CD4-positive, alpha-beta T cell treated with Interleukin-1 beta for 1 hour (primary cell): ENCODE data around the gene RPS6KB2.
"Not testable (repeated sequence)": the region's sequence is repeated elsewhere in the genome, so short reads cannot be mapped to it uniquely, and the experiment has no call there.

ENCODE experiments used
- DNase-seq, 2 donors: peaks; one replicate each; pipeline ENCODE4 v3.0.0-alpha.2; 2020 to 2022

RPS6KB2 gene

GRCh38 chr11:67468759-67469507 lies 40.6 kb downstream of the RPS6KB2 start, which contains the start of gene TMEM134:
TMEM134 (minus strand) TSS chr11:67469251; CDS start chr11:67469192, 59 bp downstream.
- DNase-seq: peak; percentile 93 to 94

GRCh38 chr11:67469508-67469811 lies 41.2 kb downstream of the RPS6KB2 start:
- no peak for DNase-seq

- no peak for DNase-seq
Observed at GRCh38 chr11:67470337-67471002, 42.2 kb downstream of the RPS6KB2 start.

- no peak for DNase-seq
Observed at GRCh38 chr11:67472882-67473281, 44.6 kb downstream of the RPS6KB2 start.

GRCh38 chr11:67476692-67477091 lies 48.4 kb downstream of the RPS6KB2 start:
- not testable (repeated sequence) for DNase-seq

- DNase-seq: not testable (repeated sequence)
Observed at GRCh38 chr11:67477344-67478050, 49.2 kb downstream of the RPS6KB2 start.

GRCh38 chr11:67482275-67482826 lies 54.1 kb downstream of the RPS6KB2 start:
- no peak for DNase-seq

GRCh38 chr11:67482827-67483798 lies 54.8 kb downstream of the RPS6KB2 start, which contains the start of gene AIP:
AIP (plus strand) TSS chr11:67483026; CDS start chr11:67483159, 133 bp downstream.
- DNase-seq: peak; percentile 97 to 98

GRCh38 chr11:67483831-67484665 lies 55.8 kb downstream of the RPS6KB2 start:
- peak; percentile 27 to 63 for DNase-seq

GRCh38 chr11:67484847-67485311 lies 56.6 kb downstream of the RPS6KB2 start:
- peak; percentile 66 to 70 for DNase-seq
